GM04503 (cell line): ENCODE data around the gene FCN1.

Source experiments
- DNase-seq: peaks from one replicate; pipeline ENCODE4 v3.0.0-alpha.2; 2012; ENCODE audit warnings: low read depth

The FCN1 gene

GRCh38 chr9:134937164-134937555, 19.4 kb upstream of the FCN1 start:
- no peak for DNase-seq

DNA sequence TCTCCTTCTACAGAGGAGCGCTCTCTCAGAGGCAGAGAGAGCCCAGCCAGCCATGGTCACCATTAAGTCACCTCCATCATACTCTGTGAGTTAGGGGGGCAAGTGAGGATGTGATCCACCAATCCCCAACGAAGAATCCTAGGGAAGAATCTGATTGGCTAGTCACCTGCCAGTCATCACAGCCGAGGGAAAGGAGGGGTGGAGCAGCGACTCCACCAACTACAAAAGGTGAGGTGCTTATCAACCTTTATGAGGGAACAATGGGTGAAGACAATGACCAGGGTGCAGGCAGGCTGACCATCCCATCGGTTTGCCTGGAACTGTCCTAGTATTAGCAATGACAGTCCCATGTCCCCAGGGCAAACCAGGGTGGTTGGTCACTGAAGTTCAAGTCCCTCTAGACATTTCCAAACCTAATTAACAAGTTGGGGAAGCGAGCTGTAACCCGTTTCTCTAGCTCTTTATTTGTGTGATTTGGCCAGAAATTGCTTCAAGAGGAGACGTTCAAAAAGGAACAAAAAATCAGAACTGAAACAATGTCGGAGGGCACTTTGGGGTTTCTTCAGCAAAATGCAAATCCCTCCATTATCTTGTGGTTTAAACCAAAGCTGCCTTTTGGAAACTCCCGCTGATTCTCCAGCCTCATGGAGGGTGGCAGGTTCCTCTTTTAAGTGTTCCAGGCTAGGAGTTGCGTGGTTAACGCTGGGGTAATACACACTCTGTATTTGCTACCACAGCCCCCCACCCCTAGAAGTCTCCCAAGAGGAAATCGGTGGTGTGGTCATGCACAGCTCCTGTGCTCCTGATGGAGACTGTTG, 18.8 kb upstream of the FCN1 start:
- DNase-seq = no peak

DNA sequence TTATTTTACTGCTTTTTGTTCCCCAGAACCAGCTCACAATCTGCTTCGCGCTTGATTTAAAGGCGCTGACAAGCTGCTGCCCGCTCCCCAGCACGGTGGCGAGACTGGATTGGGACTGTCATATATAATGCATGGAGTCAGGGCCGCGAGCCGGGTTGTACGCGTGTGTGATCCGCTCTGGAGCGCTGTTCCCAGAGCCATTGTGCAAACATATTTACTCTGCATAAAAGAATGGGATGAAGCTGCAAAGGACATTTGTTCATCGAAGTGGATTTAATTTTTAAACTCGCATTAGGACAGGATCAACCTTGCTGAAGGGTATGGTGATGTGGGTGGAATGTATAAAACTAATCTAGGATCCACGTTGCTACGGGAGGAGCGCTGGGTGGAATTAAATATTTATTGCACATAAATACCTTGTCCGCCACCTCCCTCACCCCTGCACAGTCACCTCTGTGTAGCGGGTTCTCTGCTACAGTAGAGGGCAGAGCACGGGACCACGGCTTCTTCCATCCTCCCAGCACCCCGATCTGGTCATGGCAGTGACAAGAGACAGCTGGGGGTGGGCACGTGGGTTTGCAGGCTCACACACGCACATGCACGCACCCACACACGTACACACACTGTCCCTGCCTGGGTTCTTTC, 18.1 kb upstream of the FCN1 start:
- no peak for DNase-seq

GRCh38 chr9:134935056-134935640, 17.4 kb upstream of the FCN1 start:
- DNase-seq = no peak

DNA sequence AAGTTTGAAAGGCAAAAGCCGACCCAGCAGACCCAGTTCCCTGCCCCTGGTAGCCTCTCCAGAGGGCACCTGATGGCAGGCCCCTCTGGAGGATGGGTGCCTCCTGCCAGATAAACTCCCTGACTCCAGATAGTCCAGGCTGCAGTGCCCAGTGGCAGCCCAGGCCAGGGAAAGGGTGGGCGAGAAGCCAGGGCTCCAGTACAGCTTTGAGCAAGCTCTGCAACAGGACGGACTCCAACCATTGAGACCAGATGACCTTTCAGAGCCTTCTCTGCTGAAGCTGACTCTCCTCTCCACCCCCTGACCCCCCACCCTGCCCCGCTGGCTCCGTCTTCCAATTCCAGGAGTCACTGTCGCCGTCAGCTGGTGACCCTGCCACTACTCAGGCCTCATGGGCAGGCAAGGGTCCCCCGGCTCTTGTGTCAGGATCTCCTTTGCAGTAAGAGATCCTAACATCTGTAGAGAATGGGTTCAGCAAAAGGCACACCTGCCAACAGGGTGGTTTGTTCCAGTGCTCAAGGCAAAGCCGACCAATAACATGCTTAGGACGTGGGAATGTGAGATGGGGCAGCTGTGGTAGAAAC, 15.5 kb upstream of the FCN1 start:
- no peak for DNase-seq

GRCh38 chr9:134932606-134933005, 14.9 kb upstream of the FCN1 start:
- DNase-seq = no peak

- DNase-seq = no peak
Observed at GRCh38 chr9:134932171-134932570, 14.5 kb upstream of the FCN1 start.

DNA sequence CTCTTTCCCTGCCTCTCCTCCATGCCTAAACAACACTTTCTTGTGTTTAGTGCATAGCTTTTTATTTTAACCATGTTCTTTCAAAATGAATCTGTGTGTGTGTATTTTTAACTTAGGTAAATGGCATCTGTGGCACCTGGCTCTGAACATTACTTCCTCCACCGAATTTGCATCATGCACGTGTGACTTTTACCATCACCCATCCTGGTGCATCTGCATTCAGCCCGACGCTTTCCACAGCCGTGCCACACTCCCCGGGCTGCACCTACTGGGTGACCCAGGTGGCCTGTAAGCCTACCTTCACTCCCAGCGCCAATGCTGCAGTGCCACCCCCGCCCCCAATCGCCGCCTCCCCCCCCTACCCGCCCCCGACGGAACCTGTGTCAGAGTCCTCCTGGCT, 12.7 kb upstream of the FCN1 start:
- no peak for DNase-seq

- DNase-seq = no peak
Observed at GRCh38 chr9:134929193-134930158, 11.8 kb upstream of the FCN1 start.

DNA sequence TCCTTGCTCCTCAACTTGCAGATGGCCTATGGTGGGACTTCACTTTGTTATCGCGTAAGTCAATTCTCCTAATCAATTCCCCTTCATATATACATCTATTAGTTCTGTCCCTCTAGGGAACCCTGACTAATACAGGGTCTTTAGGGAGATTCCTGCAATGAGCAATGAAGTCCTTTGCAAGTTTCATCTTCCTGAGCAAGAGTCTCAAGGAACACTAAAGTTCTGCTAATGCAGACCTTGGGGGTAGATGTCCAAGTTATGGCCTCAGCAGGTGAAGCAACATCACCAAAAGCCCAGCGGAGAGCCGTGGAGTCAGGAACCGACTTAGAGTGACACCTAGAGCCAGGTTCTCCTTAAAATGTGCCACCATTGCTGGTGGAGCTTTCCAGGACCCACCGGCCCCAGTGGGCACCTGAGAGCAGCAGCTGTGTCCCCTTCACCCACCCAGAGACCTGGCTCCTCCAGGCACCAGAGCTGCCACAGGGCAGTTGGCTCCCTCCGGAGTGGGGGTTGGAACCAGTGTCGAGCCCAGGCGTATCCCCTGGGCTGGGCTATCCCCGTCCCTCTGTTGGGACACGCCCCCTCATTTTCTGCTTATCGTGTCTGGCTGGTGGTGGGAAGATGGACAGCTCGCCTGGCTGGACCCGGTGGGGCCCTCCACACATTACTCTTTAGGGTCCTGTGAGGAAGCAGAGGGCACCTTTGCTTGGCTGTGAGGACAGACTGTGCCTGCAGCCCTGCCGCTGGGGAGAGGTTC, 10.9 kb upstream of the FCN1 start:
- DNase-seq = no peak

DNA sequence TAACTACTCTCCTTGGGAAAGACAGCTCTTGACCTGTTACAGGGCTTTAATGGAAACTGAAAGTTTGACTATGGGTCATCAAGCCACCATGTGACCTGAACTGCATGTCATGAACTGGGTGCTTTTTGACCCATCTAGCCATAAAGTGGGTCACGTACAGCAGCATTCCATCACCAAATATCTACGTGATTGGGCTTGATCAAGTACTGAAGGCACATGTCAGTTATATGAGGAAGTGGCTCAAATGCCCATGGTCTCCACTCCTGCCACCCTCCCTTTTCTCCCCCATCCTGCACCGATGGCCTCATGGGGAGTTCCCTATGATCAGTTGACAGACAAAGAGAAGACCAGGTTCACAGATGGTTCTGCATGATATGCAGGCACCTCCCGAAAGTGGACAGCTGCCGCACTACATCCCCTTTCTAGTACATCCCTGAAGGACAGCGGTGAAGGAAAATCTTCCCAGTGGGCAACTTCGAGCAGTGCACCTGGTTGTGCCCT, 7.3 kb upstream of the FCN1 start:
- no peak for DNase-seq

- DNase-seq = no peak
Observed at GRCh38 chr9:134923466-134923865, 5.8 kb upstream of the FCN1 start.

DNA sequence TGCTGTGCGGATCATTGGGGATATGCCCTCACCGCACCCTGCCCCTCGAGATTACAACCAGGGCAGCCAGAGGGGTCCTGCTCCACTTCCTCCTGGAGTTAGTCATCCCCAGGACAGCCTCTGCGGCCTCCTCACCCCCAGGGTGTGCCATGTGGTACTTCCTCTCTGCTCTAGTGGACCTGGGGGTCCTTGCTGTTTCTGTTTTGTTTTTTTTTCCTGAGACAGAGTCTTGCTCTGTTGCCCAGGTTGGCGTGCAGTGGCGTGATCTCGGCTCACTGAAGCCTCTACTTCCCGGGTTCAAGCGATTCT, 5.2 kb upstream of the FCN1 start:
- no peak for DNase-seq

DNA sequence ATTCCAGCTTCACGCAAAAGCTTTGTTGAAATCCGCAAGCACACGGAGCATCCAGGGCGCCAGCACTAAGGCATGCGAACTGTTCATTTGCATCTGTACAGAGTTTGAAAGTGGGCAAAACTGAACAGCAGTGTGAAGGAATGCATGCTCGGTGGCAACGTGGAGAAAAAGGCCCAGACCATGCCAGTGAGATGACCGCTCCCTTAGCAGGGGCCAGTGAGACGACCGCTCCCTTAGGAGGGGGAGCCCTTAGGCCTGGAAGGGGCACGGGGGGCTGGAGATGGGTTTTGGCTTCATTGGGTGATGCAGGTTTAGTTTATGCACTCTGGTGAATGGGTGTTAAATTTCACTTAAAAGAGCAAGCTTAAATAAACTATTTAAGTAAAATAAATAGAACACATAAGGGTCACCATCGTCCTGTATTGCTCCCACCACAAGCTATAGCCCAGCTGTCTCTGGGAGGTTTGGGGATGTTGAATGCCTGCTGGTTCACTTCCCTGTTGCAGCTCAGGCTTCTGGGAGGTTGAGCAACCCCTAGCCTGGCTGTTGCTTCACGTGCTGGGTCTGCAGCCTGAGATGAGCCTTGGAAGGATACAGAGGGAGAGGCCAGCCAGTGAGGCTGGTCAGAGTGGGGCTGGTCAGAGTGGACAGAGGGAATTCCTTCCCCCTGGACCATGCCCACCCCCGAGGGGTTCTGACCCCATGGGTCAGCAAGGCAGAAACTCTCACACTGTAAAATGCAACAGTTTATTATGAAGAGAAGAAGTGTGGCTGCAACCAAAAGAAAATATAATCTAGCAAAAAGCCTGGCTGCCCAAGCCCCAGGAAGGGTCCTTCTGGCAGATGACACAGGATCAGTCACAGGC, 4.6 kb upstream of the FCN1 start:
- DNase-seq = no peak

GRCh38 chr9:134919303-134919702, 1.6 kb upstream of the FCN1 start:
- no peak for DNase-seq

GRCh38 chr9:134918646-134919045, 934 bp upstream of the FCN1 start:
- DNase-seq = no peak

DNA sequence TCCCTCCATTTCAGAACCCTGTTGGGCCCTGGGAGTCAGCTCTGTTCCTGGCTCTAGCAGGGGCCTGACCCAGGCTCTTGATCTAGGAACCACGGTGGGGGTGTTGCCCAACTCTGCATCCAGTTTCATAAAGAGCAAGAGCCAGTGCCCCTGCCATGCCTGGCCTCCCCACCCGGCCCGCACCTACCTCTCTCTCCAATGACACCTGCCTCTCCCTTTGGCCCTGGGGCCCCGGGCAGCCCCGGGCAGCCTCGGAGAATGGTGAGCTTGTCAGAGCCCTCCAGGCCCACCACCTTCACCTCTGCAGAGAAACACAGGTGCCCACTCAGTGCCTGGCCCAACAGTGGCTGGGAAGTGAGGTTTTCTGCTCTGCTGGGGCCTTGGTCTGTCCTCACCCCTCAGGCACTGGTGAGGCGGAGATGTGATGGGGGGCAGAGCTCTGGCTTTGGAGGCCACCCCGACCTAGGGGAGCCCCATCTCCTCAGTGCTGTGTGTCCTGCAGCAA, 1.5 kb downstream of the FCN1 start:
- DNase-seq = no peak

GRCh38 chr9:134915046-134915985, 2.4 kb downstream of the FCN1 start:
- no peak for DNase-seq

GRCh38 chr9:134914501-134914834, 3.2 kb downstream of the FCN1 start:
- no peak for DNase-seq
